IMR-90 (cell line): ENCODE results near the gene CDC25B. TPM values are rescaled to one million over a fixed set of nuclear protein-coding genes. Genes with fewer than 3 reads are reported as not detected.

Experiments used
- ATAC-seq: fragments of 200-7000 bp; cut with Tn5 transposase; 2 replicates; pipeline ENCODE4 v1.9.1; 2020; ENCODE audit warnings: low read depth, mild to moderate bottlenecking, moderate library complexity
- BruUV-seq: library from RNA; stranded (reverse); fragments of 400-500 nt; replicated peaks from 2 replicates; lab custom pipeline; 2021; lab: Mats Ljungman, UMichigan
- CTCF ChIA-PET: fragments of 300-600 bp; formaldehyde crosslinking; extraction: SDS; loops from one replicate; lab custom pipeline; 2021; ENCODE audit warnings: antibody characterized with exemption; lab: Yijun Ruan, JAX
- POLR2A ChIA-PET: fragments of 300-600 bp; sonication (Branson Sonifier 250); formaldehyde crosslinking; loops from one replicate; lab custom pipeline; 2022; ENCODE audit warnings: antibody characterized with exemption; ENCODE audit not compliant: unreplicated experiment; lab: Charles Lee
- DNase-seq: peaks from one replicate; pipeline ENCODE4 v3.0.0; 2013
- H2AFZ ChIP-seq: replicated peaks from 2 replicates; pipeline ENCODE3; 2013; ENCODE audit warnings: low read length, mild to moderate bottlenecking; ENCODE audit not compliant: poor library complexity
- H2AK5ac ChIP-seq: 2 replicates; pipeline ENCODE4 v1.6.1; 2013; ENCODE audit warnings: low read depth, low read length, inconsistent platforms
- H2AK9ac ChIP-seq: replicated peaks from 2 replicates; pipeline ENCODE3; 2013; ENCODE audit warnings: mild to moderate bottlenecking, low read depth, low read length, moderate library complexity; ENCODE audit not compliant: poor library complexity
- H2BK120ac ChIP-seq: 2 replicates; pipeline ENCODE4 v1.6.1; 2013; ENCODE audit warnings: low read depth, low read length, inconsistent platforms
- H2BK15ac ChIP-seq: 3 replicates; pipeline ENCODE4 v1.6.1; 2013; ENCODE audit warnings: low read depth, low read length, inconsistent platforms
- H2BK20ac ChIP-seq: 2 replicates; pipeline ENCODE4 v1.6.1; 2013; ENCODE audit warnings: low read depth, mild to moderate bottlenecking, inconsistent platforms, low read length, moderate library complexity
- H2BK5ac ChIP-seq: 2 replicates; pipeline ENCODE4 v1.6.1; 2013; ENCODE audit warnings: mild to moderate bottlenecking, low read depth, low read length, inconsistent platforms; ENCODE audit not compliant: poor library complexity, severe bottlenecking
- H3K14ac ChIP-seq: replicated peaks from 2 replicates; pipeline ENCODE4 v1.6.1; 2013; ENCODE audit warnings: low read depth, low read length, inconsistent platforms
- H3K18ac ChIP-seq: 2 replicates; pipeline ENCODE4 v1.6.1; 2013; ENCODE audit warnings: low read depth, low read length, control low read depth
- H3K23ac ChIP-seq: 2 replicates; pipeline ENCODE4 v1.6.1; 2013; ENCODE audit warnings: low read depth, low read length, inconsistent platforms
- H3K27ac ChIP-seq: 2 replicates; pipeline ENCODE4 v1.5.1; 2013; ENCODE audit warnings: mild to moderate bottlenecking, control low read depth, low read length; ENCODE audit not compliant: insufficient read depth
- H3K27me3 ChIP-seq: 2 replicates; pipeline ENCODE4 v1.6.1; 2013; ENCODE audit warnings: low read length; ENCODE audit not compliant: control insufficient read depth, insufficient read depth
- H3K36me3 ChIP-seq: 2 replicates; pipeline ENCODE4 v1.6.1; 2013; ENCODE audit warnings: low read length, mixed read lengths; ENCODE audit not compliant: control insufficient read depth, insufficient read depth
- H3K4ac ChIP-seq: 2 replicates; pipeline ENCODE4 v1.6.1; 2013; ENCODE audit warnings: low read depth, low read length, inconsistent platforms
- H3K4me1 ChIP-seq: 2 replicates; pipeline ENCODE4 v1.6.1; 2013; ENCODE audit warnings: low read length, mixed read lengths; ENCODE audit not compliant: control insufficient read depth, insufficient read depth
- H3K4me2 ChIP-seq: 2 replicates; pipeline ENCODE4 v1.6.1; 2013; ENCODE audit warnings: low read depth, mild to moderate bottlenecking, control low read depth, low read length, moderate library complexity
- H3K4me3 ChIP-seq: 2 replicates; pipeline ENCODE4 v1.5.1; 2013; ENCODE audit warnings: low read depth, mild to moderate bottlenecking, control low read depth, low read length, moderate library complexity; ENCODE audit not compliant: insufficient read depth
- H3K56ac ChIP-seq: 2 replicates; pipeline ENCODE4 v1.6.1; 2013; ENCODE audit warnings: low read length, inconsistent platforms; ENCODE audit not compliant: insufficient read depth; ENCODE audit errors: extremely low read depth
- H3K79me1 ChIP-seq, 2 experiments: 2 replicates each; pipeline ENCODE4 v1.6.1; 2013; ENCODE audit warnings: low read length in 2 of 2, inconsistent platforms in 1 of 2, low read depth in 1 of 2
- H3K9ac ChIP-seq: 2 replicates; pipeline ENCODE4 v1.6.1; 2013; ENCODE audit warnings: low read depth, low read length, control low read depth
- H3K9me1 ChIP-seq: 2 replicates; pipeline ENCODE4 v1.6.1; 2013; ENCODE audit warnings: low read length, inconsistent platforms; ENCODE audit not compliant: insufficient read depth
- H3K9me3 ChIP-seq: 2 replicates; pipeline ENCODE4 v1.6.1; 2013; ENCODE audit warnings: low read length; ENCODE audit not compliant: control insufficient read depth, insufficient read depth
- H4K20me1 ChIP-seq: 2 replicates; pipeline ENCODE4 v1.6.1; 2013; ENCODE audit warnings: low read length, inconsistent platforms; ENCODE audit not compliant: insufficient read depth
- H4K5ac ChIP-seq: 2 replicates; pipeline ENCODE4 v1.6.1; 2013; ENCODE audit warnings: mild to moderate bottlenecking, low read depth, low read length, control low read depth
- H4K8ac ChIP-seq, 2 experiments: 2 replicates each; pipeline ENCODE4 v1.6.1; 2013; ENCODE audit warnings: low read depth in 2 of 2, low read length in 2 of 2, control low read depth in 1 of 2, inconsistent platforms in 1 of 2
- H4K91ac ChIP-seq: 2 replicates; pipeline ENCODE4 v1.6.1; 2013; ENCODE audit warnings: low read depth, low read length, inconsistent platforms; ENCODE audit not compliant: insufficient read depth
- CTCF ChIP-seq: conservative IDR thresholded peaks from 2 replicates; pipeline ENCODE4 v1.5.1; 2012; ENCODE audit warnings: mild to moderate bottlenecking, low read depth, low read length, improper control_type of control experiment
- MAZ ChIP-seq: IDR thresholded peaks from 2 replicates; pipeline ENCODE4 v1.6.1; 2012; ENCODE audit warnings: low read depth, mild to moderate bottlenecking, low read length, improper control_type of control experiment, moderate library complexity, borderline replicate concordance
- RAD21 ChIP-seq: IDR thresholded peaks from 2 replicates; pipeline ENCODE4 v1.6.1; 2012; ENCODE audit warnings: low read length, improper control_type of control experiment
- SMC3 ChIP-seq: fragments of 150-350 bp; IDR thresholded peaks from 2 replicates; pipeline ENCODE4 v1.6.1; 2016; ENCODE audit warnings: low read depth, mild to moderate bottlenecking, antibody characterized with exemption, low read length, moderate library complexity
- WGBS, 2 experiments: methylation state at CpG; one replicate each; pipeline versions ENCODE4 v1.1.5 to v1.1.7; 2013; ENCODE audit warnings: missing lambda C conversion rate in 2 of 2; ENCODE audit not compliant: insufficient read length in 1 of 2; ENCODE audit errors: extremely low coverage in 2 of 2; 5-methylcytosine and 5-hydroxymethylcytosine counted together
- dilution Hi-C: fragments of 300-500 bp; cut with HindIII; formaldehyde crosslinking; loops from one replicate; pipeline ENCODE4 v1.14.3; 2018; ENCODE audit warnings: low sequenced_read_pairs; ENCODE audit not compliant: unreplicated experiment
- in situ Hi-C: fragments of 300-500 bp; cut with MboI; formaldehyde crosslinking; loops from 3 replicates; pipeline ENCODE4 v1.14.3; 2019; ENCODE audit warnings: low sequenced_read_pairs, inconsistent platforms, mixed read lengths
- intact Hi-C: fragments of 100-400 bp; cut with micrococcal nuclease; formaldehyde crosslinking; loops from 2 replicates; pipeline ENCODE4 v1.10.0; 2022
- polyA plus RNA-seq, 3 experiments: library from polyadenylated mRNA; depleted of rRNA; stranded (reverse); fragments of >200 nt; gene quantifications; 2 replicates each; pipeline ENCODE4 v1.2.3, GENCODE V29; 2012; ENCODE audit warnings: low replicate concordance in 1 of 3
- total RNA-seq: library from RNA; depleted of rRNA; stranded (reverse); fragments of >200 nt; gene quantifications from 2 replicates; pipeline ENCODE4 v1.2.3, GENCODE V29; 2012

The CDC25B gene
- total and polyA plus RNA-seq, 2 of the 4 experiments (the other 2 are of a cell fraction) = 14.5 to 50.5 TPM

DNA sequence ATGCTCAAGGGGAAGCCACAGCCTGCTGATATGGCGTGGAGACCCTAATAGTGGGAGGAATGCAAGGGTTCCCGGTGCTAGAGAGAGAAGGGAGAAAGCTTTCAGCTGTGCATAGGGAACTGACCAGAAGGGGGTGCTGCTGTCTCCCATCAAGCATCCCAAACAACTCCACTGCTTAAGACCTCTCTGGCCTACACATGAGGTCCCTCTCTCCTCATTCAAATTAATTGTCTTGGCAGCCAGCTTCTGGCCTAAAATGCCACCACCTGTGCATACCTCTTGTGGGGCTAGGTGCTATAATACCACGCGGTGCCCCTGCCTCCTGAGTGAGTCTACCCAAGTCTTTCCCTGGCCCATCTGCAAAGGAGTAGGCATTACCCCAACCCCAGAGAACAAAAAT is 43.0 kb upstream of the CDC25B start:
- ATAC-seq = peak; percentile 96
- no peak overlapping the region for H2BK120ac ChIP-seq
- no peak overlapping the region for H2AK5ac ChIP-seq
- no peaks in the 10 kb centered on the region for H3K9me3 ChIP-seq
- intact Hi-C loops = loop anchor here (1.0 kb wide), 1 partner anchor 67 kb away; the partner anchor contains the start of gene AP5S1
- H3K56ac ChIP-seq = no peak overlapping the region
- H2BK5ac ChIP-seq = no peak overlapping the region
- no peak overlapping the region for H2BK15ac ChIP-seq
- H4K8ac ChIP-seq = no peak overlapping the region
- WGBS, 2 experiments = no CpG with 5 or more reads among the region's 4 CpGs
- no peak overlapping the region for H4K91ac ChIP-seq
- H3K23ac ChIP-seq = no peak overlapping the region
- no peaks in the 10 kb centered on the region for H3K4me1 ChIP-seq
- H3K4ac ChIP-seq = no peak overlapping the region
- ChIA-PET CTCF (interaction anchor here (0.9 to 1.4 kb wide), 3 partner anchors 13 to 90 kb away, joined by 3 read pairs; partner anchors contain the start of gene CENPB), POLR2A (no interaction called here)
- no peak overlapping the region for H3K18ac ChIP-seq
- no peak overlapping the region for H3K4me3 ChIP-seq
- peaks cover 7% of the 10 kb centered on the region for H3K36me3 ChIP-seq
- no peak overlapping the region for H3K27ac ChIP-seq
- H3K14ac ChIP-seq = no peak overlapping the region
- H3K9me1 ChIP-seq = peaks cover 1% of the 10 kb centered on the region
- no peaks in the 10 kb centered on the region for H3K79me1 ChIP-seq
- peak; percentile 80 for TF ChIP-seq CTCF
- peak; percentile 84 for TF ChIP-seq RAD21
- peak; percentile 73 for TF ChIP-seq SMC3
- no peak for TF ChIP-seq MAZ
- no peak overlapping the region for H3K4me2 ChIP-seq
- no peak overlapping the region for H2BK20ac ChIP-seq
- DNase-seq = peak; percentile 73
- H4K5ac ChIP-seq = no peak overlapping the region
- no peak overlapping the region for H2AK9ac ChIP-seq
- H3K27me3 ChIP-seq = peaks cover 2% of the 10 kb centered on the region; the same call in 1 of the 2 replicates
- H2AFZ ChIP-seq = no peak overlapping the region
- H3K9ac ChIP-seq = no peak overlapping the region
- dilution Hi-C loops = no loop called here
- no TSS peak for BruUV-seq
- in situ Hi-C loops = no loop called here
- 0 out of 2 replicates have a peak, but pooled peaks cover 6% of the 10 kb centered on the region for H4K20me1 ChIP-seq
